ENCODE measurements around the gene HOXA3.

The HOXA3 gene

DNA sequence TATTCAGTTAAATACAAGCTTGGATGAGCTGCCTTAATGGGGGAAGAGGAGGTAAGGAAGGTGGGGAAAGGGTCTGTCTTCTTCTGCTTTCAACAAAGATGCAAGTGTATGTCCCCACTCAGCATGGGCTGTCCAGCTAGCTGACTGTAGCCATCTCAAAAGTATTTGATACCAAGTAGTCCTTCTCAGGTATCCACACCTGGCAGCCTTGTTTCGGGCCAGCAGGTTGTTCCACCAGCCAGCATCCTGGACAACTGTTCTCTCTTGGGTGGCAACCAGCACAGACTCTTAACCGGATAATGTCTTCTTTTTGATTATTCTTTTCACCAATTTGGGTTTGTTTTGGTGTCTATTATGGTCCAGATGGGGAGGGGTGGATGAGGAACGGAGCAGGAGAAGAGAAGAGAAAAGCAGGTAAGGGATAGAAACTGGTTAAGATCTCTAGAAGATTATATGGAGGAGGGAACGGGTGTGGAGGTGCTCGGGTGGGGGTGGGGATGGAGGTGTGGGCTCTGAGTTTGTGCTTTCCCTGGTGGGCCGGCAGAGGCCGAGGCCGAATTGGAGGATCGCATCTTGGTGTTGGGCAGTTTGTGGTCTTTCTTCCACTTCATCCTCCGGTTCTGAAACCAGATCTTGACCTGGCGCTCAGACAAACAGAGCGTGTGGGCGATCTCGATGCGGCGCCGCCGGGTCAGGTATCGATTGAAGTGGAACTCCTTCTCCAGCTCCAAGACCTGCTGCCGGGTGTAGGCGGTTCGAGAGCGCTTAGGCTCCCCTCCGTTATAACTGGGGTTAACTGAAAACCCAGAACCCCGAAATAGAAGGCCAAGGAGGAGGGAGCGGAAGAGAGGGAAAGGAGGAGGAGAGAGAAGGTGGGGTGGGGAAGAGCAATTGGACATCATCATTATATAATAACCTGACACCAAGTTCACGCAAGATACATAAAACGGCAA is 23.3 kb downstream of the HOXA3 start:
- no peak for DNase-seq (ENCODE audit: low read depth)

DNA sequence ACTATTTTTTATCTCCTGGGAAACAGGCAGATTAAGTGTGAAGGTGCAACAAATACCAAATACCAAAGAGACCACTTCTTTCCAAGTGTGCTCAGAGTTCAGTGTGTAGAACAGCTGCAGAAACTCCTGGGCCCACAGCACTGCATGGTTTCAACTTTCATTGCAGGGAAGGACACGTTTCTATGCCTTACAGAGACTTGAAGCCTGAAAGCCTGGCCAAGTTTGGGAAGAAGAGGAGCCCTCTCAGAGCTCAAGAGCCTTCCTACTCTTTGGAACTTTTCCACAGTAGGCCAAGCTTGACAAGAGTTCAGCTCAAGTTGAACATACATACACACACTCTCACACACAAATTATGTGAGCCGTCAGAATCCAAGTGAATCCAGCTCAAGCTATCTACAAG is 24.3 kb downstream of the HOXA3 start:
- no peak for DNase-seq (ENCODE audit: low read depth)

DNA sequence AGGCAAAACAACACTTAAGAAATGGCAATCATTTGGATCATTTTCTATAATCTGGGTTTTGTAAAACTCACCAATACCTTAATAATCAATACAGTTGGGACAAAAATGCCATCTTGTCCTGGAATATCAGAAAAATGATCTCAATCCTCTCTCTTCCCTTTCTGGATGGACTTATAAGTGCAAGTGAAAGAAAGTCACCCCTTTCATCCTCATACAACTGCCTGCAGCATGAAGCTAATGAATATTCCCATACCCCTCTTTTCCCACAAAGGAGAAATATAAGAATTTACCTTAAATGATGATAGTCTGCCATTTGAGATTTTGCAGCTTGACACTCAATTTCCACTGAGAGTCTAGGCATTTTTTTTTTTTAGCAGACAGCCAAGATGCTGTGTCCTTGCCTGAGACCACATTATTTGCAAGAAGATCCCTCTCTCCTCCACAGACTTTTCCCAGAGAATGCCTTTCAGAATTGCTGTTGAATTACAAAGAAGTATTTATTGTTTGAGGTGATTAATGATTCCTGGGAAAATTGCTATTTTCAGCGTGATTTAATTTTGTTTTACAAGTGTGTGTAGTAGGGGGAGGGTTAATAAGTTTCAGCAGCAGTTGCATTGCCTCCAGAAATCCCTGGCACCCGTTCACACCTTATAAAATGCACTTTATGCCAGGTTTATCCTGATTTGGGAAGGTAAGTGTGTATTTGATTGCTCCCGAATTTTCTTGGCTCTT is 25.6 kb downstream of the HOXA3 start:
- DNase-seq (ENCODE audit: low read depth) = no peak

DNA sequence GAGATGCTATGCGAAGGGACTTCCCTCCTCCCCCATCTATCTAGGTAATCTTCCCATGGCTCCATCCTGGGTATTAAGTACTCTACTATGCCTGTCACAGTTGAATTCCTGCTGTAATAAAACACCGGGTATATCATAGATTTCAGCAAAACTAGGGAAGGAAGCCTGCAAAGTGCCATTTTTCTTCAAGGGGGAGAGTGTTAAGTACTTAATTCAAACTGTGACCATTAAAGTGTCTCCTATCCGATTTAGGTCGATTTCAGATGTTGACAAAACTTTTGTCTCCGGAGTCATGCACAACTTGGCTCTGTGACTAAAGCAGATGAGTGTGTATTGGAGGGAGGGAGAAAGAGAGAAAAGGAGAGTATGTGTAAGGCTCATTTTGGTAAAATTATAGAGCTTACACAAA is 26.4 kb downstream of the HOXA3 start:
- DNase-seq (ENCODE audit: low read depth) = no peak

DNA sequence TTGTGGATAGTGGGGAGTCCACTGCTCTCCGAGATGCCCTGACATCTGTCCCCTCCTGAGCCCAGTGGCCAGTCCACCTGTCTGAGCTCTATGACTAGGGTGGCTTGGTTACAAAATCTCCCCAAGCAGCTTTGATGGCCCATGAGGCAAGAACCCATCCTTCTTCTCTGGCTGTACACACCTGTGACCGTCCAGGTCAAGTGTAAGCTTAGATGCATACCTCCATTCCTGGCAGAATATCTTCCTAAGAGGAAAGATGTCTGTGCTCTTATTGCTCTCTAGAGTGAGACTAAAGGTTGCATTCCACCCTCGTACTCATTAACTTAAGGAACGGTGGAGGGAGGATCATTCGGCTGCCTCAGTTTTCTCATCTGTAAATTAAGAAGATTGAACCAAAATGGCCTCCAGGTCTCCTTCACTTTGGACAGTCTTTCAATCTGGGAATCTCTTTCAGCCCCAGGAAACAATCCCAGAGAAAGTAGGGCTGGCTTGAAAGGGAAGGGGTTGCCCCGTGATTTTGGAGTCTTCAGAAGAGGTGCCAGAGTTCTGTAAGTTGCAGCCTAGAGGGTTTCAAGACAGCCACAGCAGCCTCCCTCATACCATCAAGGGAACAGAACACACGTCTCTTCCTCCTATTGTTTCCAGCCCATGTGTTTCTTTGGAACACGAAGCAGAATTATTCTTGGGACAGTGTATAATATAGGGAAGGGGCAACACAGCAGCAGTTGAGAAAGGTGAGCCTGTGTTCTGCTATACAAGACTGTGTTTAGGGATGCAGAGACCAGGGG is 27.3 kb downstream of the HOXA3 start:
- DNase-seq (ENCODE audit: low read depth) = no peak

DNA sequence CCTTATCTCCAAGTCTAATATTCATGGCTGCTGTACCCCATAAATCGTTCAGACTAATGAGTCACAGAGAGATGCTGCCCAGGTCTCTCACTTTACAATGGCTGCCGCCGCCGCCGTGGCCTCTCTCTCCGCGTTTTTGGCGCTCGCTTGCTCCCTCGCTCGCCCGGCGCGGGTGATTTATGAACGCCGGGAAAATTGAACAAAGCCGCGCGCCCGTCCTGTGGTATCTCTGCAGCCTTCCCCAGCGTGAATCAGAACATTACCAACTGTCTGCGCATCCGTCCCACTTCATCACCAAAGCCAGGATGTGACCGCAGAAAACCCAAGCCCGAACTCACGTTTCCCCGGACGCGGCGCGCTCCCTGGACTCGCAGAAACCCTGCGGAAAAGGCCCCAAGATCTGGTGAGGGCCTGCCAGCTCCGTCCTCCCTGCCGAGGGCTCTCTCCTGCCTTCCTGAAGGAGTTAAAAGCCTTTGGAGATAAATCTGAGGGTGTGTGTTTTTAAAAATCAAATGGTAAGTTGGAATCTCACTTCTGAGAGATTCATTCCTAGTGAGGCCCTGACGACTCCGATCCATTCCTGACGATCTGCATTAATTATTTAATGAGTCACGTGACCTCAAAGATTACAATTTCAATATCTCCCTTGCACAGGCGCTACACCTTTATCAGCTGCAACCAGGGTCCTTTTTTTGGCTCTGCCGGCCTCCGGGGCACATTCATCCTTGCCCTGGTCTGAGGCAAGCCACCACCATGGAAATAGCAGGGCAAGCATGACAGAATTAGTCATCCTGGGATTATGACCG is 28.1 kb downstream of the HOXA3 start:
- DNase-seq (ENCODE audit: low read depth) = no peak

DNA sequence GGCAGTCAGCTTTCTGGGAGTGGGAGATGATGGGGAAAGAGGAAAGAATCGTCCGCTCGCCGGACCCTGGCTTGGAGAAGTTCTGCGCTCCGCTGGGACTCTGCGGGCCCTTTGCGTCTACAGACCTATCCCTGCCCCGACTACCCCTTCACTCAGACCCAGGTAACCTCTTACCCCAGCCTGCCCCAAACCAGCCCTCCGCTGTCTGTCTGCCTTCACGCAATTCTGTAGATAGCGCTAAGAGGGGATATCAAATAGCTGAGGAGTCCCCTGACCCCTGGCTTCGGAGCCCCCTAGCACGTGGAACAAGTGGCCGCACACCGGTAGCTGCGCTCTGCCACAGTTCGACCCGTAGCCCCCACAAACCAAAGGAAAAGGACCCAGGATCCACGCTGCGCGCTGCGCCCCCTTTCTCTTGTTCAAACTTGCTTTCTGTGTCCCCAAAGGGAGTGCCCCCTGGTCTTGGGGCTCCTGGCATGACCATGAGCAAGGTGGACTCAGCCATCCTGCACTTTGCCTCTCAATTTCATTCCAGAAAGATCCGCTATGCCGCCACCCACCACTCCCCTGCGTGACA is 28.8 kb downstream of the HOXA3 start:
- no peak for DNase-seq (ENCODE audit: low read depth)

DNA sequence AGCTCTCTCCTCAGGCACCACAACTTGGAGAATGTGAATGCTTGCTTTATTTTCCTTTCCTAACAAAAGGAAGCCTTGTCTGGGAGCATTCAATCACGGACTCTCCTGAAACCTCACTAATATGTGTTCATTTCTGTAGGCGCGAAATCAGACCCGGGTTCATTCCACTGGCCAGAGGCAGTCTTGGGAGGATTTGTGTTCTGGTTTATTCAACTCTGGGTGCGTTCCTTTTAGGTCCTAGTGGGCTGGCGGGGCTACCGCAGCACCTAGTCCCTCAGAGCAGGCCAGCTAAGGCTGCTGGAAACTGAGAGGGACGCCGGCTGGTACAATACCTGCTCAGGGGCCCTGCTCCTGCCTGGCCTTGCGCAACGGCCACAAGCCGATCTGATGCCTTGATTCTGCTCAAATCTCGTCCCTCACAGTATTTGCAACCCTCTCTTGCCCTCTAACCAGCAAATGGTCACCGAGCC is 29.3 kb downstream of the HOXA3 start:
- DNase-seq (ENCODE audit: low read depth) = no peak

DNA sequence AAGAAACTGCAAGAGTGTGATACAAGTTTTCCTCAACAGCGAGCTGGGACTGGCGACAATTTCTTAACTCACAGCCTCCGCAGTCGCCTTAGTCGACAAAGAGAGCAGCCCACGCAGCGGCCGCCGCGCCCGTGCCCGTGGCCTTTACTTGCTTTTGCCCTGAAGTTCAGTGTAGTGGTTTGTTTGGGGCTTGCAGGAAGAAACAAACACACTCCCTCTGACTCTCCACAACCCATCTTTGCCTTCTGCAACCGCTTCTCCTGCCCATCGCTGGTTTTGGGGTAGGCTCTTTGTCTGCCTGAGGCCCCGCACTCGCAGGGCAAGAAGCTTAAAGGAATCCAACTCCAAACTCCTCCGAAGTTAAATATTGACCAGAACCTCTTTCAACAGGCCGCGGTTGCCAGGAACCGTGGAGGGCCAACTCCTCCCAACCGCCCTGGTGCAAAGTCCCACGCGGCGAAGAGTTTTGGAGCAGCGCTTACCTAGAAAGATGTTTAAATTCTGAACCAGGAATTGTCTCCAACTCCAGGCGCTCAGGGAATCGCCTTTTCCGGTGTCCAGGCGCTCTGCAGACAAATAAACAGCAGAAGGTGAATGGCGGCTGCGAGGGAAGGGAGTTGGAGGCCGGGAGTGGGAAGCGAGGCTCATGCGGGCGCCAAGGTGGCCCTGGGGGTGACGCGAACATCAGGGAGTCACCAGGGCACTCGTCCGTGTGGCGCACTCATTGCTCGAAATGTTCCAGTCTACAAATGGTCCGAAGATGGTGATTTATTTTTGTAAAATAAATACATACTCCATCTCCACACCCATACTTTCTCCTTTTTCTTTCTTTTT is 30.1 kb downstream of the HOXA3 start:
- DNase-seq (ENCODE audit: low read depth) = no peak

DNA sequence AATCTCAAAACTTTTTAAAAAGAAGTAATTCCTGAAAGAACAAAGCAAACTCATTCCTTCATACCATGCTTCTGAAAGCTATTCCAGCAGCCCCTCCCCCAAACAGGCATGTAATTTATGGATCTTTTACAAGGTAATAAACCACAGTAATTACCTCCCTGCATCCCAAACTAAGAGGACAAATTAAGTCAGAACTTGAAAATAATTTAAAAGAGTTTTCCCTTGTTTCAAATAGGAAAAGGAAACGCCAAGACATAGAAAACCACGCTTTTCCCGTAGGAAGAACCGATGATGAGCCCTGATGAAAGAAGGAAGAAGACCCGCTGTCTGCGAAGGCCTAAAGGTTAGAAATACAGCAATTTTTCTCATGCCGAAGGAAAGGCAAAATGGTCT is 30.7 kb downstream of the HOXA3 start:
- no peak for DNase-seq (ENCODE audit: low read depth)

DNA sequence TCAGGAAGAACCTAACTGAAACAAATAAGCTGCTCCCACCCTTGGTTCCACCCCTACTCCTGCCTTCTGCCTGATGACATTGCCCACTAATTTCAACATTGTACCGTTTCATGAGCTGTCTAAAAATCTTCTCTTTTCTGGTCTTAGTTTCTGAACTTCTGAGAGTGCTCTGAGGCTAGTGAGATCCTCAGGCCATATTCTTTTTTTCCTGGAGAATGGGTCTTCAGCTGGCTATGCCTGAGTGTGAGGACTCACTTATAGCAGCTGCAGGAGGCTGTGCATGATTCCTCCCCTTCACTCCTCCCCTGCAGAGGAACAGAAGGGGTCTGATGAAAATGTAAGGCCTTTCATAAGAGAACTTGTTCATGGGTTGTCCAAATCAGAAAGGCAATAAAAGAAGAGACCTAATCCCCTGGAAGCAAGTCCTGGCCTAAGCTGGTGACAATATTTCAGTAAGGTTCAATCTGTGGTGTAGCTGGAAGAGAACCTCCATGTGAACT is 32.9 kb downstream of the HOXA3 start:
- DNase-seq (ENCODE audit: low read depth) = no peak

DNA sequence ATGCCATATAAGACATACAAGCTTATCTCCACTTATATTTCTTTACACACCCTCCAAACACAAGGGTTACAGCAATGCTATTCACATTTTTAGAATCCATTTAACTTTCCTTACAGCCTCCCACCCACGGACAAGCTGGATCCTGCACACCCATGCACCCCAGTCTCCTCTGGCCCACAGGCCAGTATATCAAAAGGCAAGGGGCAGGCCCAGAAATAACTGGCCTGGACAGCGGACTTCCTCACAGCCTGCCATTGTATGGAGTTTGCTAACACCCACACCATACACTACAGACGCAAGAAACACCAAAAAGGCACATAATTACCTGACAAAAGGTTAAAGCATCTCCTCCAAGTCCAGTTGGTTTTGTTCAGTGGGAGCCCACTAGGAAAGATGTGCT is 33.8 kb downstream of the HOXA3 start:
- no peak for DNase-seq (ENCODE audit: low read depth)

DNA sequence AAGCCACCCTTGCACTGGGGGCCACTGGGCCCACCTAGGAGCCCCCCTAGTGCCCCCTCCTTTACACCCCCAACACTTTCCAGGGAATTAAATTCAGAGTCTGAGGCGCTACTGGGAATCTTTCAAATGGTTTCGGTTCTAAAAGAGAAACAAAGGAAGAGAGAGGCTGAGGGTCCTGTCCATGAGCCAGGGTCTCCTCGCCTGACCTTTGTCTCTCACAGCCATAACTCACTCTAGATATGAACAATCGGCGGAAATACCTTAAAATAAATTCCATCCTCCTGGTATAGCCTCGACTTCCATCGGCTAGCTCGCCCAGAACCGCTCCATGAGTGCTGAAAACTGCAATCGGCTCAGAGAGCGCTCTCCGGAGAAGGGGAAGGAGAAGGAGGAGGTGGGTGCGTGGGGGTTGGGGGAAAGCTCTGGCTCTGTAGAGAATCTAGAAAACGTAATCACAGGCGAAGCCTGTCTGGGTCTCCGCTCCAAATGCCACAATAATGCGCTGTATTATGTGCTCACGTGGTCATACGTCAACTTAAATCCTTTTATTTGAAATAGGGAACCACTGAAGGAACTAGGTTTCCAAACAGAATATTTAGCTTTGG is 34.4 kb downstream of the HOXA3 start:
- DNase-seq (ENCODE audit: low read depth) = no peak

DNA sequence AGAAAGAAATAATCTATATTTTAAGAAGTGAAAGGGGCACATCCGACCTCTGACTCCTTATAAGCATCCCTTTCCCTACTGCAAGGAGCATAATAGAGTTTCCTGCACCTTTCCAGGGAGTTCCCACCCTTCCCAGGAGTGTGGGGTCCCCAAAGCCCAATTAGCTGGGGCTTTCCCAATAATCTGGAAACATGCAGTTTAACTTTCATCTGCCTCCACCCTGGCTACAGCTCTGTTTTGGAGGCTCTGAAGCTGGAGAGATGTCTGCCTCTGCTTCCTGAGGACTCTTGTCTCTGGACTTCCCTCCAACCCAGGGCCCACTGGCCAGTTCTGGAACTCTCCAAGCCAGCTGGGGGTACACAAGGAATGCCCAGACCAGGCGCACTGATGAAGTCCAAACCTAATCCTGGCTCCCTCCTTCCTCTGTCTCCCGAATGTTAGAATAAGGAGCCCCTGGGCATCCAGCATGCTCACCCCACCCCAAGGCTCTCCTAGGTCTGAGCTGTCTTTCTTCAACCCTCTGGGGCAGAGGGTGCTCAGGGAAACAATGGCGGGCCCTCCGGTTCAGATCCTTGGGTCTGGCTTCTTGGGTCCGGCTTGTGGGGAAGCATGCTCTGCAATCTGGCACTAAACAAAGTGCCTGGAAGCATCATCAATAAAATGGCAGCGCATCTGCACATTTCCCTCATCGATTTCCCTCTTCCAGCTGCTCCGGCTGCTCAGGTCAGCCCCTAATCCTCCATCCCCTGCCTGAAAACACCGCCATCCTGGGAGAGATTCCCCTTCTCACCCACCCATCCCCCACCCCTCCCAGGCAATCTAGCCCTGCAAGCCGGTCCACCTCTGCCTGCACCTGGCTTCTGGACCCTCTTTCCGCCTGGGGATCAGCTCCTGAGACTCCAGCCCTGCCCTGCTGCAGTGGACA is 35.2 kb downstream of the HOXA3 start:
- DNase-seq (ENCODE audit: low read depth) = no peak

DNA sequence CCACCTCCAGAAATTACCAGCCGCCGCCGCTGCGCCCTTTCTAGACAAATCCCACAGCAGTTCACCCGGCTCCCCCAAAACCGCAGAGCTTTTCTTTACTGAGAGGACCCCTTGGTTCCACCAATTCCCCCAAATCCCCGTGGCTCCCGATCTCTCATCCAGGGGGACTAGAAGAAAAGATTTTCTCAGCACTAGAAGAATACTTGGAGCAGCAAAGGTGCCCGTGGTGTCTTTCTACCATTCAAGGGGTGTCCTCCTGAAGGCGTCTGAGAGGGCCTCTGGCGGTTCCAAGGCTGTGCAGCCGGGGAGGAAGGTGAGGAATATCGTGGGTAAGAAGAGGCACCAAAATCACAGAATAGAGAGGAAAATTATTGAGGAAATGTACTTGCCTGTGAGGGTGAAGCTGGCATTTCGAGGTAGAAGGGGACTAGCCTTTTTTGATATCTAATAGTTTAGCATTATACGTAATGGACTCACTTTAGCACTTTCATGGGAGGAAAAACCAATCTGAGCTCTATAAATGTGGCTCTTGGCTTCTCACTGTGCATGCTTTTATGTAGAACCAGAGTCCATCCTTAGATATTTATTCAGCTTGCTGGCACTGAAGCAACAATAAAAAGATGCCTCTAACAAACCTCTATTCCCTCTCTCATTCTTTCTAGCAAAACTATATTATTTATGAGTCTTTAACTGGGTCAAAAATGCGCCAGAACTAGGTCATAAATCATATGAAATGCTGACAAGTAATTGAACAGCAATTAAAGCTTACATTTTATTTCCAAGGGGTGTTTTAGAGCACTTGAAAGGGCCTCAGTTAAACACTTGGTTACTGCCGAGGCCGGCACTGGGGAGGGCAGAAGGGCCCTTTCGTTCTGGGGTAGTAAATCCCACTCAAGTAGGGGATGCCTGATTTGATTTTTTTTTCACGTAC is 36.1 kb downstream of the HOXA3 start:
- no peak for DNase-seq (ENCODE audit: low read depth)

DNA sequence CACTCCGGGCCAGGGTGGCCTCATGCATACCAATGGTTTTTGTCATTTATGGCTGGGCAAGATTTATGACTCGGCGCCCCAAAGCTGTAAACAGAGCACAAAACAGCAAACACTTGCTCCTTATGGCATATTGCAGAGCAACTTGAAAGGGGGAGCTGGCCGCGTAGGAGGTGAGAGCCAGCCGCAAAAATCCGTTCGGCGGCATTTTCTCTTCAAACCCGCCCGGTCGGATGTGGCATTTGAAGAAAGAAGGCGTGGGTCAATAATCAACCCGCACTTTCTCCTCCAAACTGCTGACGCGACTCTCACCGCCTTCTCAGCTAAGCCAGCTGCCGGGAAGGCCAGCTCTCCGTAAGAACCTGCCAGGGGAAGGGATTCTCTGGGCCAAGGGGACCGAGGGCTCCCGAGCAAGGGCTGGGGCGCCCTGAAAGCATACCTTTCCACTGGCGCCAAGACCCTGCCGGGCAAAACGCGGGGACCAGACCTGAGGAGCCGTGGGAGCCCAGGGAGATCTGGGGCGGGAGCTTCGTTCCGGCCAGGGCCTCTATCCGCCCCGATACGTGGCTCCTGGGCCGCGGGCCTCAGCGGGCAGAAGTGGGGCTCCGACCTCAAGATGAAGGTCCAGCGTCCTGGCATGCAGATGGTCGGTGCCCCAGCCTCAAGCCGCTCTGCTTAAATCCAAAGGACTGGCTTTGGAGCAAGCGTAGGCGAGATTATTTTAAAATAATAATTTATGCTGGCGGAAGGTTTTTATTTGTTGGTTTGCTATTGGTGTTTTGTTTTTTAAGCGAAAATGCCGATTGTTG is 37.0 kb downstream of the HOXA3 start:
- DNase-seq (ENCODE audit: low read depth) = no peak

DNA sequence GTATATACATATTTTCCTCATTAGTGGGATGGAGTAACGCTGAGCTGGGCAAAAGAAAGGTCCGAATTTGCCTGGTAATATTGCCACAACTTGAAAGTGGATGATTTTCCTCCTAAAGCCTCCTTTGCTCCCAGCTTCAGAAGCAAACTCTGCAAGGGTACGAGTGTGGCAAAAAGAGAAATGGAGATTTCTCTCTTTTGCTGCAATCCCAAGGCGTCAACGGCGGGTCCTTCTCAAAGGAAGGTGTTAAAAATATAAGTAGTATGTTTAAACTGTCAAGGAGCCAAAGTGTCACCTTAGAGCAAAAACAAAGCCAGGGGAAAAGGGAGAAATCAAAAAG is 37.5 kb downstream of the HOXA3 start:
- no peak for DNase-seq (ENCODE audit: low read depth)
